Motor neuron (in vitro differentiated cells): ENCODE data around the gene ABCG1. TPM values are rescaled to one million over a fixed set of nuclear protein-coding genes. Genes with fewer than 3 reads are reported as not detected.

Experiments
- ATAC-seq, 8 experiments: fragments of 200-7000 bp; cut with Tn5 transposase; replicated peaks in 6 of 8; 2 replicates each; pipeline ENCODE4 v1.8.0; 2021; ENCODE audit warnings: mild to moderate bottlenecking in 8 of 8, moderate library complexity in 8 of 8
- H3K27ac ChIP-seq, 2 donors: fragments of 250-450 bp; sonication (Bioruptor Pico); 2 replicates each; pipeline ENCODE4 v1.9.0; 2021; ENCODE audit warnings: antibody characterized with exemption in 2 of 2, mild to moderate bottlenecking in 2 of 2, moderate library complexity in 1 of 2
- H3K4me1 ChIP-seq, 2 donors: fragments of 250-450 bp; sonication (Bioruptor Pico); replicated peaks in 1 of 2; 2 replicates each; pipeline ENCODE4 v1.6.1; 2021; ENCODE audit warnings: antibody characterized with exemption in 2 of 2, mild to moderate bottlenecking in 2 of 2, moderate library complexity in 1 of 2
- H3K4me3 ChIP-seq, 5 donors: fragments of 250-450 bp; sonication (Bioruptor Pico); 2 replicates each; pipeline ENCODE4 v1.9.0; 2021; ENCODE audit warnings: antibody characterized with exemption in 5 of 5, mild to moderate bottlenecking in 5 of 5, moderate library complexity in 4 of 5
- WGBS, 10 experiments: fragments of 450-650 bp; shearing (Covaris generic); methylation state at CpG; one replicate each; pipeline ENCODE4 v1.0.0; 2022; 5-methylcytosine and 5-hydroxymethylcytosine counted together
- in situ Hi-C, 9 experiments: fragments of 400-800 bp; cut with MboI; loops; one replicate each; pipeline ENCODE4 v1.15.0; 2021; ENCODE audit warnings: low sequenced_read_pairs in 9 of 9, low pct_unique_long_range_greater_than_20kb in 2 of 9; ENCODE audit not compliant: unreplicated experiment in 9 of 9
- total RNA-seq, 8 experiments: library from RNA; unstranded; fragments of 300-600 nt; gene quantifications; 2 replicates each; pipeline versions ENCODE4 v1.2.3 to v1.2.4, GENCODE V29; 2022

ABCG1 gene
- total RNA-seq, 8 experiments from 2014 or later, result 0.36 to 26.7 (median 2.8) TPM

DNA sequence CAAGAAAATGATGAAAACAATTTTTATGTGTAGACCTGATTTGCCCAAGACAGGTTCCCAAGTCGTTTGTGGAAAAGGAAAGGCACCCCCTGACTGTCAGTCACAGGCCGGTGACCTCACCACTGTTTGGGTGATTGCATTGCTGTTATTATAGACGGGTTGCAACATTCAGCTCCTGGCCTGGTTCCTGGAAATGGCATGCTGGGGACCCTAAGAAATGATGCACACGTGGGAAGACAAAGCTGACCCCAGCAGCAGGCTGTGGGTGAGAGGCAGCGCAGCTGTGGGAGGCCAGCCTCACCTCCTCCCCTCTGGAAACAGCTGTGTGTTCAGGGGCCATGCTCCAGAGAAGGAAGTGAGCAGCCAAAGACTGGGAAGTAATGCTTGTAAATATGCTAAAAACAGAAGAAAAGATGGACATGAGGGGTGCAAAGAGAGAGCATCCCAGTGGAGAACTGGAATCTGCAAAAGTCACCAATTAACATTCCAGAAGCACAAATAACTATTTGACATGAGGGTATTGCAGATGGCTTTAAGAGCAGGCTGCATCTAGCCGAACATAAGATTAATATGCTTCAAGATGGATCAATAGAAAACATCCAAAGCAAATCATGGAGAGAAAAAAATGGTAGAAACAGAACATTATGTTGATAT is 23.4 kb upstream of the ABCG1 start:
- peak in 4 of 8 experiments; percentile 12 to 57 (median 42) for ATAC-seq
- Histone ChIP-seq H3K4me3 (no peak overlapping the region), H3K27ac (no peak overlapping the region), H3K4me1 (peaks cover 7 to 10% of the 10 kb centered on the region in 2 donors)
- 0 to 87% (median 61%) methylated on average over 1 to 5 of the region's 6 CpGs; no CpG with 5 or more reads in 3 of the 10 experiments for WGBS, 10 experiments
- in situ Hi-C loops, result no loop called here

DNA sequence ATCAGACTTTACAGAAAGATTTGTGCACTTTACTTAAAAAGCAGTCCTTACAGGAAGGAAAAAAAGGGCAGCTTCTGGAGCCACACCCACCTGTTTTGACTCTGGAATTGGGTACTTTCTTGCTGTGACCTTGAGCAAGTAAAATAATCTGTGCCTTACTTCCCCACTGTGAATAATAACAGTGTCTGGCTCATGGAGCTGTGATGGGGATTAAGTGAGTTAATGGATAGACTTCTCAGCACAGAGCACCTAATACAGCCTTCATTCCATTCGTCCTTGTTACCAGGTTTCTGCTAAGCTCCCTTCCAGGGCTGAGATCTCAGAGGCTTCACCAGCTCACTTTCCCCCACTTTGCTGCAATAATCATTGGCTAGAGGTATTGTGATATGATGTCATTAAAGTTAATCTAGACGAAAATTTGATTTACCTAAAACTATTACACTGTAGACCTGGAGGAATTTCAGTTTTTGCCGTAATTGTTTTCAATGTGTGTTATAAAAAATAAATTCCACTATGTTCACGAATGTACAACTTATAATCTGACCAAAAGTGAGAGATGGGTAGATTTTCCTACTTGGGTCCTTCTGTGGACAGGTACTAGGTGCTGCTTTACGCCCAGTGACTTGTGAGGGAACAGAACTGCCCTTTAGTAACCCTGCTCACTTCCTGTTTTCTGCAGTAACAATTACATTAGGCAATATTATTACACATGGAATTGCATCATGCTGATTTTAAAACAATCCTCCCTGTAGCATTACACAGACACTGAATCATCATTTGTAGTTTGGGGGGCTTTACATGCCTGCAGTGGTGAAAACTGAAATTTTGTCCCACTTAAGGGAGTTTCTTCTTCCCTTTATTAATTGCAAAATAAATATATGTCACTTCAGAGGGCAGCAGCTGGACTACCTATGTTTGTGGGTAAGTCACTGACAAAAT is 19.7 kb upstream of the ABCG1 start:
- Histone ChIP-seq H3K27ac (no peak overlapping the region), H3K4me3 (no peak overlapping the region), H3K4me1 (no peaks in the 10 kb centered on the region)
- in situ Hi-C loops, result no loop called here
- peak in 6 of 8 experiments; percentile 32 to 82 (median 71) for ATAC-seq
- WGBS, 10 experiments, result 0 to 77% (median 49%) methylated on average over 1 to 5 of the region's 5 CpGs

DNA sequence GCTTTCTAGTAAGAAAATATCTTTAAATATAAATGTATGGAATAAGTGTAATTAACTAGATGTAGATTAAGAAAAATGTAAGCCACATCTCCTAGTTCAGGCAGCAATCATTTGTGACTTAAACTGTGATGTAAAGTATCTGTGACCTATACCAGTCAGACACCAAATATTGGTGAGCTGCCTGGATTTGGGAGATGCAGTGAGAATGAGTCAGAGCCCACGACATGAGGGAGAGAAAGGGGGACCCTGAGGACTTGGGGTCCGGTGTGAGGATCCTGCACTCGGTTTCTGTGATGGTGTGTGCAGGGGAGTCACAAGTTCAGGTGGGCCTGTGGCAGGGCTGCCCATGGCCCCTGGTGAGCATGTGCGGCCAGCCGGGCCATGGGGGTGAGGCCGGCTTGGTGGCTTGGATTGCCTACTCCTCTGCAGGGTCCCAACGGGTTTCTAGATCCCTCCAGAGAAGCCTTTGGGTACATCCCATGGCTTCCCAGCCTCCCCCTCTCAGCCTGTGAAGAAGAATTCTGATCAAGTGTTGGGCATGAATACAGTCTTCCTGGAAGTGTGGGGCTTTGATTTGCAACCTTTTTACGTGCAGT is 19.0 kb upstream of the ABCG1 start:
- in situ Hi-C loops, result no loop called here
- ATAC-seq, result peak in 3 of 8 experiments; percentile 26 to 36 (median 31)
- no peak overlapping the region for H3K4me3 ChIP-seq
- no peaks in the 10 kb centered on the region for H3K4me1 ChIP-seq
- no peak overlapping the region for H3K27ac ChIP-seq
- WGBS, 10 experiments, result 35 to 100% (median 67%) methylated on average over 1 to 4 of the region's 8 CpGs; no CpG with 5 or more reads in 4 of the 10 experiments

DNA sequence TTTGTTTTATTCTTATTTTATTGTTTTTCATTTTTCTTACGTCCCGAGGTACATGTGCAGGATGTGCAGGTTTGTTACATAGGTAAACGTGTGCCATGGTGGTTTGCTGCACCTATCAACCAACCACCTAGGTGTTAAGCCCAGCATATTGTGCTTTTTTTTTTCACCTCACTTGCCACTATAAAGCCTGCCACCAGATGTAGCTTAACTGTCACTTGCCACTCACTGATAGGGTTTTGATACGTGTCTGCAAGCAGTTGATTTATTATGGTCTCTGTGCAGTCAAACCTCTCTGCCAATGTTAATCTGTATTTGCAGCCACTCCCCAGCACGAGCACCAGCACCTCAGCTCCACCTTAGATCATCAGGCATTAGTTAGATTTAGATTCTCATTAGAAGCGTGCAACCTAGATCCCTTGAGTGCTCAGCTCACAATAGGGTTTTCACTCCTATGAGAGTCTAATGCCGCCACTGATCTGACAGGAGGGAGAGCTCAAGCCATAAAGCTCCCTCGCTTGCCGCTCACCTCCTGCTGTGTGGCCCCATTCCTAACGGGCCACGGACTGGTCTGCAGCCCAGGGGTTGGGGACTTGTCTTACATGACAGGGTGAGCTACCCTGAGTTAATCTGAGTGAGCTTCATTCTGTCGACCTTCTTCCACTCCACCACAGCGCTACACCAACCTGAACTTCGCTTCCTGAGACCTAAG is 17.9 kb upstream of the ABCG1 start:
- 46 to 100% (median 77%) methylated on average over 1 to 9 of the region's 14 CpGs for WGBS, 10 experiments
- Histone ChIP-seq H3K4me3 (no peak overlapping the region), H3K27ac (no peak overlapping the region), H3K4me1 (no peaks in the 10 kb centered on the region)
- in situ Hi-C loops, result no loop called here
- ATAC-seq, result peak in 3 of 8 experiments; percentile 31 to 67 (median 61)

DNA sequence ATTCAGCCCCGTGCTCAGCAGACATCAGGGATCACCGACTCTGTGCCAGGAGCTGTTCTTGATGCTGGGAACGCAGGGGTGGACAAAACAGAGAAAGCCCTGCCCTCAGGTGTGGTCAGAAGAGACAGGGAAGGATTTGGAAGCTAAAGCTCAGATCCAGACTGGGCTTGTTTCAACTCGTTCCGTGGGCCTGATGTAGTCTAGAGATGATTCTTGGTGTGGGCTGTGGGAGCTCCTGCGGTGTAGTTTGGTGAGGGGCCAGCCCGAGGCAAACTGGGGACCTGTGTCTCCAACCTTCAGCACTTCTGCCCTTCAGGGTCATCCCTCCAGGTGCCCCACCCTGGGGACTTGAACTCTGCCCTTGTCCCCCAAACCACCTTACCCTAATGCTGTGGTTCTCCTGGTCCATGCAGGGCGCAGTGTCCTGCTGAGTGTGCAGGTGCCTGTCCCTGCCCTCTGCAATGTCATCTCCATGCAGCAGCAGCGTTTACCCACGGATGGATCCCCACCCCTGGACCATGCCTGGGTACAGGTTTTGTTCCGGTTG is 17.3 kb upstream of the ABCG1 start:
- Histone ChIP-seq H3K4me1 (no peaks in the 10 kb centered on the region), H3K4me3 (no peak overlapping the region), H3K27ac (no peak overlapping the region)
- 20 to 90% (median 73%) methylated on average over 1 to 9 of the region's 11 CpGs; no CpG with 5 or more reads in 2 of the 10 experiments for WGBS, 10 experiments
- peak in 1 of 8 experiments; percentile 24 for ATAC-seq
- in situ Hi-C loops, result no loop called here

DNA sequence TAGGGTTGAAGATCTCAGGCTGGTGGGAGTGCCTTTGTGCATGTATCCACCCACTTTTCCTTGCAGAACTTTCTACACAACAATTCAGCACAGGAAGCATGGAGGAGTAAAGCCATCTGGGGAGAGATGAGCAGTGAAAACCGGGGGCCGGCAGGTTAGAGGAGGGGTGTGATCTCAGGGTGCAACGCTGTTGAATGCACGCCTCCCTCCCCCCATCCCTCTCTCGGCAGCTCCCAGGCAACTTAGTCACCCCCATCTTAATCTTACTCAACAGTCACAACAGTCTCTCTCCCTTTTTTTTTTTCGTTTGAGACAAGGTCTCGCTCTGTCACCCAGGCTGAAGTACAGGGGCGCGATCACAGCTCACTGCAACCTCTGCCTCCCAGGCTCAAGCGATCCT is 16.6 kb upstream of the ABCG1 start:
- in situ Hi-C loops, result no loop called here
- H3K4me3 ChIP-seq, result no peak overlapping the region
- 37 to 100% (median 83%) methylated on average over 1 to 5 of the region's 10 CpGs; no CpG with 5 or more reads in 3 of the 10 experiments for WGBS, 10 experiments
- no peak overlapping the region for H3K27ac ChIP-seq
- no peaks in the 10 kb centered on the region for H3K4me1 ChIP-seq
- ATAC-seq, result peak in 1 of 8 experiments; percentile 42

DNA sequence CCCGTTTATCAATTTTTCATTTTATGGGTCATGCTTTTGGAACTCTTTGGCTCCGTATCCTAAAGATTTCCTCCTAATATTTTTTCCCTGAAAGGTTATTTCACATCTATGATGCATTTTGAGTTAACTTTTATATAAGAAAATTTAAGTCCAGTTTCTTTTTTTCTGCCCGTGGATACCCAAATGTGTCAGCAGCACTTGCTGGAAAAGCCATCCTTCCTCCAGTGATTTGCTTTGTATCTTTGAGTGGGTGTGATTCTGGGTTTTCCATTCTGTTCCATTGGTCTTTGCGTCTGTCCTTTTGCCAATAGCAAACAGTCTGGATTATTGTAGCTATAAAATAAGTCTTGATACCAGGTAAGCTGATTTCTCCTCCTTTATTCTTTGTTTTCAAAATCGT is 15.6 kb upstream of the ABCG1 start:
- ATAC-seq, result no peak
- 31 to 83% (median 70%) methylated on average over 4 to 5 of the region's 5 CpGs for WGBS, 10 experiments
- Histone ChIP-seq H3K4me1 (no peaks in the 10 kb centered on the region), H3K27ac (no peak overlapping the region), H3K4me3 (no peak overlapping the region)
- in situ Hi-C loops, result no loop called here

DNA sequence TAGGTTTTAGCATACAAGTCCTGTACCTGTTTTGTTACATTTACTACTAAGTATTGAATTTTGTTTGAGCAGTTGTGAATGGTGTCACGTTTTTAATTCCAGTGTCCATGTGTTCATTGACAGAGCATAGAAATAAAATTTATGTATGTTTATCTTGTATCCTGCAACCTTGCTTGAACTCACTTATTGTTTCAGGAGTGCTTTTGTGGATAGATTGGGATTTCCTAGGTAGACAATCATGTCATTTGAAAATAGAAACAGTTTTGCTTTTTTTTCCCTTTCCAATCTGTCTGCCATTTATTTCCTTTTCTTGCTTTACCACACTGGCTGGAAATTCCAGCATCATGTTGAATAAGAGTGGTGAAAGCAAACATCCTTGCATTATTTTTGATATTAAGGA is 15.0 kb upstream of the ABCG1 start:
- no peak for ATAC-seq
- Histone ChIP-seq H3K27ac (no peak overlapping the region), H3K4me3 (no peak overlapping the region), H3K4me1 (no peaks in the 10 kb centered on the region)
- WGBS, 10 experiments, result 0 to 75% (median 59%) methylated on average over 1 of the region's 1 CpG
- in situ Hi-C loops, result no loop called here

DNA sequence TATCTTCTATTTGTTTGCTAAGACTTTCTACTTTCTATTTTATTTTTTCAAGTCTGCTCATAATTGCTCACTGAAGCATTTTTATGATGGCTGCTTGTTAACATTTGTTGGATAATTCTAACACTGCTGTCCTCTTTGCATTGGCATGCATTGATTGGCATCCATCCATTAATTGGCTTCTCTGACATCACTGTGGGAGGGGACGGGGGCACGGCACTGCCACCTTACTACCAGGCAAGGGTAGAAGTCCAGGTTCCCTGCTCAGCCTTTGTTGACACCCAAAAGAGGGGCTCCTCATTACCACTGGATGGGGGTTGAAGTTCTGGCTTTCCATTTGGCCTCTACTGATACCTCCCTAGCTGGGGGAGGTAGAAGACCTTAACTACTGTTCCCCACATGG is 11.5 kb upstream of the ABCG1 start:
- ATAC-seq, result no peak
- Histone ChIP-seq H3K27ac (no peak overlapping the region), H3K4me1 (no peaks in the 10 kb centered on the region), H3K4me3 (no peak overlapping the region)
- WGBS, 10 experiments, result 18 to 94% (median 83%) methylated on average over 1 to 2 of the region's 2 CpGs; no CpG with 5 or more reads in 1 of the 10 experiments
- in situ Hi-C loops, result no loop called here

DNA sequence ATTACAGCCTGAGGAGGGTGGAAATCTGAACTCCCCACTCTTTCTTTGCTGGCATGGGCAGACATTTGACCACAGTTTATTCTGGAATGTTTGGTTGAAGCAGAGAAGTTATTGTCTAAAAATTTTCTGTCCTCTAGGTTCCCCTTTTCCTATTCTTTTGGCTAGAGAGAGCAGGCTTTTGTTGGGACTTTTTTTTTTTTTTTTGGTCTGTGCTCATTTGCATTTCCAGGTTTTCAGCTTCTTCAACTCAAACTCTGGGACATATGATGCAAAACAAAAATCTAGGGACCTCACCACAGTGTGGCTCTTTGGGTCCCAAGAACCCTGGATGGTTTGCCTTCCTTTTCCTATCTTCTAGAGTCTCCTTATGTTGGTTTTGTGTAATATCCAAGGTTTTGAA is 10.9 kb upstream of the ABCG1 start:
- Histone ChIP-seq H3K27ac (no peak overlapping the region), H3K4me1 (no peaks in the 10 kb centered on the region), H3K4me3 (no peak overlapping the region)
- no peak for ATAC-seq
- in situ Hi-C loops, result no loop called here

DNA sequence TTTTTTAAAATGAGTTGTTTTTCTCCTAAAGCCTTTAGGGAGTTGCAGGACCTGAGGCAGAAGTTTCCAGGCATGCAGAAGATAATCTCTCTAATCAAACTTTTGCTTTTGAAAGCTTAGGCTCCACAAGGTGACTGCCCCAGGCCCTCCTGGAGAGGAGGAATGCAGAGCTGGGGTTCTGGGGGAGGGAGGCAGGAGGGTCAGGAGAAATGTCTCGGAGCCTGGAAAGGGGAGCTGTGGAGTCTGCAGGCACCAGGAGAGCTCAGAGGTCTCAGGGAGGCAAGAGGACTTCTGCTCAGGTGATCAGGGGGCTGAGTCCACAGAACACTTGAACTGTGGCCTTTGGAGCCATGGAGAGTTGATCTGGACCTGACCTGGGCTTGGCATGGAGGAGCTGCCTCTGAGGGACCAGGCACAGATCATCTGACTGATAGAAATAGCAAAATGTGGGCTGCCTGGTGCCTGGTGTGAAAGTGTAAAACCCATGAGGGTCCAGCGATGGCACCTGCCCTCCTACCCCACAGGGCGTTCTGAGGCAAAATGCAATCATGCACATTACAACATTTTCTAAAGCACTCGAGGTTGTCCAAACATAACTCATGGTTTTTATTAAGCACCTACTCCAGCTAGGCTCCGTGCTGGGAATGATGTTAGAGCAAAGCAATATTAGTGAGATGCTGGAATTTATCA is 10.0 kb upstream of the ABCG1 start:
- no peak for ATAC-seq
- Histone ChIP-seq H3K4me3 (no peak overlapping the region), H3K4me1 (no peaks in the 10 kb centered on the region), H3K27ac (no peak overlapping the region)
- WGBS, 10 experiments, result 25 to 100% (median 81%) methylated on average over 2 to 5 of the region's 5 CpGs; no CpG with 5 or more reads in 2 of the 10 experiments
- in situ Hi-C loops, result no loop called here

DNA sequence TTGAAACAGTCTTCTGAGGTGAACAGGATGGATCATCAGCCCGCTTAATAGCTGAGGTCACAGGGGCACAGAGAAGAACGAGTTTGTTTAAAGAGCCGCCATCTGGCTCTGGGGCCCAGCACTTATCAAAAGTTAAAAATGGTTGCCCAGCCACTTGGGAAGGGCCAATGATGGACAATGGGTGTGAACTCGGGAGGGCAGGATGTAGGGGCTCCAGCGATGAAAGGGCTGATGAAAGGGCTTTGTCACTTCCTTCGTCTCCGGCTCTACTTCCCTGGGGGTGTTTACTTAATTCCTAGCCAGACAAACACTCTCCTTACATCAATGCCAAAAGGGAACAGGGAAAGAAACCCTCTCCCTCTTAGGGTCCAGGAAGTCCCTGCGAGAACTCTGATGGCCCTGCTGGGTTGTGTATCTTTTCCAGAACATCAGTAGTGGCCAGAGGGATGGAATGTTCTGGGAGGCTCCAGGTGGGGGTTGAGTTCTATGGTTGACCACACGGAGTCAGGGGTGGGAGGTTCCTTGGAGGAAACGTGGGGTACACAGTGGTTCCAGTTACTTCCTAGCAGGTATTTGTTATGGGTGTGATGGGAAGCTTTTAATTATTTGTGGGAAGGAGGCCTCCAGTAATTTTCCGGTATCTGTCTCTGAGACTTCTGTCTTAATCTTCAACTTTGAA is 9.0 kb upstream of the ABCG1 start:
- WGBS, 10 experiments, result 20 to 77% (median 50%) methylated on average over 1 to 8 of the region's 11 CpGs
- no peak overlapping the region for H3K27ac ChIP-seq
- in situ Hi-C loops, result no loop called here
- no peak overlapping the region for H3K4me3 ChIP-seq
- H3K4me1 ChIP-seq, result no peaks in the 10 kb centered on the region
- peak in 1 of 8 experiments; percentile 7 for ATAC-seq
